A549 (cell line): ENCODE data around the gene EDN3. TPM values are rescaled to one million over a fixed set of nuclear protein-coding genes. Genes with fewer than 3 reads are reported as not detected.

Source experiments
- ATAC-seq, 2 experiments: fragments of 200-7000 bp in 1 of 2; fragments of >200 bp in 1 of 2; cut with Nextera tagmentation in 1 of 2; cut with Tn5 transposase in 1 of 2; 3 replicates each; pipeline versions ENCODE4 v1.8.0 to v1.9.1; 2018 to 2020; ENCODE audit warnings: mild to moderate bottlenecking in 1 of 2, moderate library complexity in 1 of 2
- CTCF ChIA-PET: fragments of 300-600 bp; sonication (Branson Sonifier 250); formaldehyde crosslinking; extraction: SDS; loops from one replicate; lab custom pipeline; 2021; ENCODE audit warnings: antibody characterized with exemption, inconsistent platforms; lab: Yijun Ruan, JAX
- POLR2A ChIA-PET: fragments of 350-600 bp; formaldehyde crosslinking; extraction: SDS; loops from one replicate; lab custom pipeline; 2021; ENCODE audit warnings: antibody characterized with exemption, inconsistent platforms; lab: Yijun Ruan, JAX
- DNase-seq, 2 experiments: peaks; one replicate each; pipeline versions ENCODE4 v3.0.0 to v3.0.0-alpha.2; 2011 to 2016; ENCODE audit warnings: low read depth in 1 of 2, low spot score in 1 of 2
- FAIRE-seq: peaks from 2 replicates; lab custom pipeline; 2011; peaks lifted over from hg19 to GRCh38; lab: Jason Lieb, UNC
- H3K27ac ChIP-seq, 2 experiments: fragments of >200 bp; sonication (Bioruptor Twin); formaldehyde crosslinking; 3 replicates each; pipeline ENCODE4 v1.5.1; 2016 to 2017
- H3K4me1 ChIP-seq: fragments of >200 bp; sonication (Bioruptor Twin); formaldehyde crosslinking; 3 replicates; pipeline ENCODE4 v1.6.1; 2016
- H3K4me2 ChIP-seq: fragments of >200 bp; sonication (Bioruptor Twin); formaldehyde crosslinking; 3 replicates; pipeline ENCODE4 v1.6.1; 2016
- H3K4me3 ChIP-seq: fragments of >200 bp; sonication (Bioruptor Twin); formaldehyde crosslinking; 3 replicates; pipeline ENCODE4 v1.5.1; 2016
- H3K9me3 ChIP-seq: fragments of >200 bp; sonication (Bioruptor Twin); formaldehyde crosslinking; 3 replicates; pipeline ENCODE4 v1.6.1; 2016
- BHLHE40 ChIP-seq: IDR thresholded peaks from 2 replicates; pipeline ENCODE4 v1.6.1; 2012; ENCODE audit warnings: low read depth, low read length, inconsistent platforms
- CBX8 ChIP-seq: fragments of 200-600 bp; sonication (generic); IDR thresholded peaks from 2 replicates; pipeline ENCODE4 v1.6.1; 2016
- CHD2 ChIP-seq: fragments of 150-350 bp; IDR thresholded peaks from 2 replicates; pipeline ENCODE4 v1.6.1; 2014; ENCODE audit warnings: low read length; ENCODE audit not compliant: partially characterized antibody
- CHD4 ChIP-seq: fragments of 200-600 bp; sonication (generic); IDR thresholded peaks from 2 replicates; pipeline ENCODE4 v1.6.1; 2016; ENCODE audit warnings: antibody characterized with exemption, mild to moderate bottlenecking, borderline replicate concordance
- EP300 ChIP-seq, 2 experiments: fragments of >200 bp; sonication (Bioruptor Twin); formaldehyde crosslinking; IDR thresholded peaks; 2 replicates in 1 of 2; 3 replicates in 1 of 2; pipeline ENCODE4 v1.6.1; 2016 to 2017
- ESRRA ChIP-seq: fragments of 150-350 bp; IDR thresholded peaks from 2 replicates; pipeline ENCODE4 v1.6.1; 2014; ENCODE audit warnings: mild to moderate bottlenecking, low read length, borderline replicate concordance
- FOSL2 ChIP-seq, 2 experiments: fragments of 450-650 bp in 1 of 2; fragments of >200 bp in 1 of 2; sonication (Bioruptor Twin) in 1 of 2; formaldehyde crosslinking; IDR thresholded peaks; 2 replicates each; pipeline versions ENCODE4 v1.5.0 to v1.6.1; 2016 to 2020; ENCODE audit warnings: mild to moderate bottlenecking in 1 of 2, moderate library complexity in 1 of 2
- GATA3 ChIP-seq: IDR thresholded peaks from 2 replicates; pipeline ENCODE4 v1.6.1; 2012; ENCODE audit warnings: borderline replicate concordance
- HEYL ChIP-seq: fragments of 250-450 bp; sonication (Bioruptor Pico); IDR thresholded peaks from 2 replicates; pipeline ENCODE4 v1.8.0; 2021; ENCODE audit warnings: mild to moderate bottlenecking, moderate library complexity
- JUN ChIP-seq, 2 experiments: fragments of >200 bp; sonication (Bioruptor Twin); formaldehyde crosslinking; IDR thresholded peaks; 2 replicates in 1 of 2; 3 replicates in 1 of 2; pipeline ENCODE4 v1.6.1; 2016 to 2017
- JUNB ChIP-seq: fragments of >200 bp; sonication (Bioruptor Twin); formaldehyde crosslinking; IDR thresholded peaks from 2 replicates; pipeline ENCODE4 v1.6.1; 2016
- NFE2L2 ChIP-seq: fragments of 150-350 bp; conservative IDR thresholded peaks from 2 replicates; pipeline ENCODE4 v1.6.1; 2014; ENCODE audit warnings: low read length
- RAD21 ChIP-seq, 2 experiments: fragments of >200 bp in 1 of 2; sonication (Bioruptor Twin) in 1 of 2; formaldehyde crosslinking in 1 of 2; IDR thresholded peaks in 1 of 2; conservative IDR thresholded peaks in 1 of 2; 2 replicates in 1 of 2; 3 replicates in 1 of 2; pipeline ENCODE4 v1.6.1; 2012 to 2018; ENCODE audit warnings: inconsistent platforms in 1 of 2
- RNF2 ChIP-seq: fragments of 200-600 bp; sonication (generic); IDR thresholded peaks from 2 replicates; pipeline ENCODE4 v1.6.1; 2016; ENCODE audit warnings: low read depth, mild to moderate bottlenecking, antibody characterized with exemption, moderate library complexity, borderline replicate concordance
- SREBF2 ChIP-seq: fragments of 450-650 bp; IDR thresholded peaks from 2 replicates; pipeline ENCODE4 v1.6.1; 2014; ENCODE audit warnings: mild to moderate bottlenecking, moderate library complexity
- WGBS: methylation state at CpG from one replicate; pipeline ENCODE4 v1.1.6; 2017; ENCODE audit errors: missing lambda C conversion rate; 5-methylcytosine and 5-hydroxymethylcytosine counted together
- polyA plus RNA-seq, 4 experiments: library from polyadenylated mRNA; depleted of rRNA in 3 of 4; stranded (reverse); fragments of >200 nt; fragmentation: RNase III in 1 of 4; extraction: RNeasy Plus Mini Kit Qiagen cat#74134 plus additional on column Dnase treatment in 1 of 4; gene quantifications; 2 replicates in 3 of 4; 3 replicates in 1 of 4; pipeline ENCODE4 v1.2.3, GENCODE V29; 2011 to 2017
- TF ChIP-seq, protein P1 (sequence below): fragments of >200 bp; sonication (Bioruptor Twin); formaldehyde crosslinking; IDR thresholded peaks from 3 replicates; pipeline ENCODE4 v1.6.1; 2016
- TF ChIP-seq, protein P2 (sequence below): fragments of 450-650 bp; IDR thresholded peaks from 2 replicates; pipeline ENCODE4 v1.6.1; 2014; ENCODE audit warnings: antibody characterized with exemption
- TF ChIP-seq, protein P3 (sequence below): IDR thresholded peaks from 2 replicates; pipeline ENCODE4 v1.6.1; 2012
- TF ChIP-seq, protein P4 (sequence below): IDR thresholded peaks from 2 replicates; pipeline ENCODE4 v1.6.1; 2012; ENCODE audit warnings: low read depth, borderline replicate concordance

The EDN3 gene
- polyA plus RNA-seq, 2 of the 4 experiments (the other 2 are of a cell fraction), result 0.13 to 0.54 TPM

DNA sequence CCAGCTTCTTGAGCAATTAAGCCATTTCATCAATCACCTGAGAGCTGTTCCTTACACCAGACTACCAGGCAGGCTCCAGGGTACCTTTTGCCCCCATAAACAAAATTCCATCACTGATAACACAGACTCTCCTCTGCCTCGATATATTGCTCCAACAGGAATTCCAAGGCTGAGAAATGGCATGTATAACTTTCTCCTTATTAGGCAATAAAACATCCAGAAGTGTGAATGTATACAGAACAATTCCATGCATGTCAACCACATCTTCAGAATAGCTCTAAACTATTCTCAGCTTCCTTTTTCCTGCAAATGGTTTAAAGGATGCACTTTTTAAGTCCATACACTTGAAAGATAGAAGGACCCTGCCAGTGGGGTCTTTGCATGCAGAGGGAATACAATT is 73.8 kb downstream of the EDN3 start:
- Histone ChIP-seq H3K27ac (no peak overlapping the region), H3K4me1 (no peaks in the 10 kb centered on the region), H3K9me3 (no peaks in the 10 kb centered on the region), H3K4me3 (no peak overlapping the region), H3K4me2 (no peak overlapping the region)
- TF ChIP-seq CHD2 (no peak), FOSL2 (IDR thresholded peaks at IDR 0.05) (no peak), FOSL2 (CRISPR knock-in tag; IDR thresholded peaks at IDR 0.05) (no peak), CBX8 (no peak), CHD4 (no peak), JUNB (no peak), HEYL (CRISPR knock-in tag) (no peak), JUN (IDR thresholded peaks at IDR 0.05) (no peak), BHLHE40 (no peak), GATA3 (no peak), EP300 (IDR thresholded peaks at IDR 0.05) (no peak), RAD21 (conservative IDR thresholded peaks at IDR 0.05 in 1 of 2, IDR thresholded peaks at IDR 0.05 in 1 of 2) (no peak)
- TF ChIP-seq, protein P1, sequence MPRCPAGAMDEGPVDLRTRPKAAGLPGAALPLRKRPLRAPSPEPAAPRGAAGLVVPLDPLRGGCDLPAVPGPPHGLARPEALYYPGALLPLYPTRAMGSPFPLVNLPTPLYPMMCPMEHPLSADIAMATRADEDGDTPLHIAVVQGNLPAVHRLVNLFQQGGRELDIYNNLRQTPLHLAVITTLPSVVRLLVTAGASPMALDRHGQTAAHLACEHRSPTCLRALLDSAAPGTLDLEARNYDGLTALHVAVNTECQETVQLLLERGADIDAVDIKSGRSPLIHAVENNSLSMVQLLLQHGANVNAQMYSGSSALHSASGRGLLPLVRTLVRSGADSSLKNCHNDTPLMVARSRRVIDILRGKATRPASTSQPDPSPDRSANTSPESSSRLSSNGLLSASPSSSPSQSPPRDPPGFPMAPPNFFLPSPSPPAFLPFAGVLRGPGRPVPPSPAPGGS, result no peak
- TF ChIP-seq, protein P2, sequence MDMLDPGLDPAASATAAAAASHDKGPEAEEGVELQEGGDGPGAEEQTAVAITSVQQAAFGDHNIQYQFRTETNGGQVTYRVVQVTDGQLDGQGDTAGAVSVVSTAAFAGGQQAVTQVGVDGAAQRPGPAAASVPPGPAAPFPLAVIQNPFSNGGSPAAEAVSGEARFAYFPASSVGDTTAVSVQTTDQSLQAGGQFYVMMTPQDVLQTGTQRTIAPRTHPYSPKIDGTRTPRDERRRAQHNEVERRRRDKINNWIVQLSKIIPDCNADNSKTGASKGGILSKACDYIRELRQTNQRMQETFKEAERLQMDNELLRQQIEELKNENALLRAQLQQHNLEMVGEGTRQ, result no peak
- TF ChIP-seq, protein P3, sequence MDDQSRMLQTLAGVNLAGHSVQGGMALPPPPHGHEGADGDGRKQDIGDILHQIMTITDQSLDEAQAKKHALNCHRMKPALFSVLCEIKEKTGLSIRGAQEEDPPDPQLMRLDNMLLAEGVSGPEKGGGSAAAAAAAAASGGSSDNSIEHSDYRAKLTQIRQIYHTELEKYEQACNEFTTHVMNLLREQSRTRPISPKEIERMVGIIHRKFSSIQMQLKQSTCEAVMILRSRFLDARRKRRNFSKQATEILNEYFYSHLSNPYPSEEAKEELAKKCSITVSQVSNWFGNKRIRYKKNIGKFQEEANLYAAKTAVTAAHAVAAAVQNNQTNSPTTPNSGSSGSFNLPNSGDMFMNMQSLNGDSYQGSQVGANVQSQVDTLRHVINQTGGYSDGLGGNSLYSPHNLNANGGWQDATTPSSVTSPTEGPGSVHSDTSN, result no peak
- WGBS, result 12% methylated on average over 1 of the region's 1 CpG
- ATAC-seq (no peak; a peak in 1 of 6 replicates), DNase-seq (no peak), FAIRE-seq (no peak)
- ChIA-PET CTCF (no interaction called here), POLR2A (no interaction called here)

DNA sequence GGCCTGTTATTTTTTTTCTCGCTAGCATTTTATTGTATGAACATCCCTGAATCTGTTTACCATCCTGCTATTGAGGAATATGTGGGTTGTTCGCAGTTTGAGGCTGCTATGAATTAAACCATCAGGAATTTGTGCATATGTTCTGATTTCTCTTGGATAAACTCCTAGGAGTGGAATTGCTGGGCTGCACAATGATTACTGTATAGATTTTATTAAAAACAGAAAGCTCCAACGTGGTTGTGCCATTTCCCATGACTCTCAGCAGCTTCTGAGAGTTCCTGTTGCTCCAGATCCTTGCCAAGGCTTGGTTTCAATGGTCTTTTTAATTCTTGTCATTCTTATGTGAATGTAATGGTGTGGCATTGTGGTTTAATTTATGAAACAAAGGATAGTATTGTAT is 75.1 kb downstream of the EDN3 start:
- DNase-seq, result no peak
- POLR2A ChIA-PET, result interaction anchor here (0.6 kb wide), 1 partner anchor 508 kb away, joined by 3 read pairs; no protein-coding TSS in a partner anchor
- Histone ChIP-seq H3K4me1 (no peaks in the 10 kb centered on the region), H3K4me2 (no peak overlapping the region), H3K27ac (no peak overlapping the region), H3K9me3 (no peaks in the 10 kb centered on the region), H3K4me3 (no peak overlapping the region)
- no peak for FAIRE-seq
- TF ChIP-seq NFE2L2, result no peak
- TF ChIP-seq, protein P4, sequence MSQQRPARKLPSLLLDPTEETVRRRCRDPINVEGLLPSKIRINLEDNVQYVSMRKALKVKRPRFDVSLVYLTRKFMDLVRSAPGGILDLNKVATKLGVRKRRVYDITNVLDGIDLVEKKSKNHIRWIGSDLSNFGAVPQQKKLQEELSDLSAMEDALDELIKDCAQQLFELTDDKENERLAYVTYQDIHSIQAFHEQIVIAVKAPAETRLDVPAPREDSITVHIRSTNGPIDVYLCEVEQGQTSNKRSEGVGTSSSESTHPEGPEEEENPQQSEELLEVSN, result no peak
- TF ChIP-seq ESRRA, result no peak
- TF ChIP-seq SREBF2, result no peak
- TF ChIP-seq RNF2, result no peak
- no peak for TF ChIP-seq FOSL2 (IDR thresholded peaks at IDR 0.05)
- no peak for TF ChIP-seq FOSL2 (CRISPR knock-in tag; IDR thresholded peaks at IDR 0.05)
- CTCF ChIA-PET, result interaction anchor here (0.5 to 1.8 kb wide), 3 partner anchors 29 to 506 kb away, joined by 4 to 6 read pairs (median 4); no protein-coding TSS in a partner anchor
- no peak for ATAC-seq
- WGBS, result 53% methylated on average over 3 of the region's 3 CpGs

Other genes with a start within 250 kb of the EDN3 start
- not detected in 2 replicates for gene ZNF831, start 136.8 kb upstream of the EDN3 start, polyA plus RNA-seq (2011; rRNA removed)
- gene ZNF831, start 136.8 kb upstream of the EDN3 start, polyA plus RNA-seq (2017; fragmentation: RNase III; extraction: RNeasy Plus Mini Kit Qiagen cat#74134 plus additional on column Dnase treatment), result not detected in 3 replicates